Left ventricle myocardium inferior (tissue), 1 donor: ENCODE measurements around the gene PRDX6. TPM values are rescaled to one million over a fixed set of nuclear protein-coding genes. Genes with fewer than 3 reads are reported as not detected.

Source experiments
- DNase-seq: peaks from one replicate; pipeline ENCODE4 v3.0.0-alpha.2; 2020
- H3K27ac ChIP-seq: fragments of 200-600 bp; replicated peaks from 2 replicates; pipeline ENCODE4 v1.8.0; 2021
- H3K27me3 ChIP-seq: fragments of 200-600 bp; 2 replicates; pipeline ENCODE4 v1.8.0; 2021; ENCODE audit warnings: low read depth
- H3K36me3 ChIP-seq: fragments of 200-600 bp; 2 replicates; pipeline ENCODE4 v1.8.0; 2021
- H3K4me1 ChIP-seq: fragments of 200-600 bp; 2 replicates; pipeline ENCODE4 v1.8.0; 2021
- H3K4me3 ChIP-seq: fragments of 200-600 bp; 2 replicates; pipeline ENCODE4 v1.8.0; 2021; ENCODE audit warnings: mild to moderate bottlenecking, moderate library complexity
- H3K9me3 ChIP-seq: fragments of 200-600 bp; replicated peaks from 2 replicates; pipeline ENCODE4 v1.8.0; 2021
- intact Hi-C: fragments of 100-400 bp; cut with micrococcal nuclease; formaldehyde crosslinking; loops from one replicate; pipeline ENCODE4 v1.11.0; 2022
- total RNA-seq: library from RNA; stranded (reverse); fragmentation: NEBNext Ultra II Directional; extraction: Animal tissue kit (Norgen Biotek cat#: 25700); gene quantifications from one replicate; pipeline ENCODE4 v1.2.1, GENCODE V29; 2021
- TF ChIP-seq, protein P1 (sequence below): fragments of 200-600 bp; IDR thresholded peaks from 2 replicates; pipeline ENCODE4 v1.8.0; 2021; ENCODE audit warnings: antibody characterized with exemption, mild to moderate bottlenecking, borderline replicate concordance
- donor health status: DM: no; HTN: yes; CAD: no; lungs with severe emphysema.

The PRDX6 gene
- total RNA-seq, 1 donor from 2014 or later, result 363 TPM

DNA sequence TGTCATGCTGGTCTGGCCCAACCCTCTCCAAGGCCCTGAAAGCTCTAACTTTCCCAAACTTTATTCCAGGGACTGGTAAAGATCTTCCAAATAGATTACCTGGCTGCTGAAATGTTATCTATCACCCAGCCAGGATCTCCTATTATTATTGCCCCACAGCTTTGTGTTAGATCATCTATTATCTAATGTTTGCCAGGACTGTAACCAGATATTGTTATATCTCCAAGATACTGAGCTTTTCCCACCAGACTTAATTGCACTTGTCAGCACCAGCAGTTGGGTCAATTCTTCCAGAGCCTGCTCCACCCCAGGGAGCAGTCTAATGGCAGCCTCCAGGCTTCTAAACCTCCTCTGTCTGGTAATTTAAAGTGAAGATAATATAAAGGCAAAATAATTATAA is 59.1 kb downstream of the PRDX6 start:
- intact Hi-C loops, result no loop called here
- Histone ChIP-seq H3K4me3 (no peak overlapping the region), H3K27ac (no peak overlapping the region), H3K27me3 (no peaks in the 10 kb centered on the region), H3K4me1 (no peaks in the 10 kb centered on the region), H3K9me3 (peaks cover 7% of the 10 kb centered on the region), H3K36me3 (no peaks in the 10 kb centered on the region)
- no peak for DNase-seq
- TF ChIP-seq, protein P1, sequence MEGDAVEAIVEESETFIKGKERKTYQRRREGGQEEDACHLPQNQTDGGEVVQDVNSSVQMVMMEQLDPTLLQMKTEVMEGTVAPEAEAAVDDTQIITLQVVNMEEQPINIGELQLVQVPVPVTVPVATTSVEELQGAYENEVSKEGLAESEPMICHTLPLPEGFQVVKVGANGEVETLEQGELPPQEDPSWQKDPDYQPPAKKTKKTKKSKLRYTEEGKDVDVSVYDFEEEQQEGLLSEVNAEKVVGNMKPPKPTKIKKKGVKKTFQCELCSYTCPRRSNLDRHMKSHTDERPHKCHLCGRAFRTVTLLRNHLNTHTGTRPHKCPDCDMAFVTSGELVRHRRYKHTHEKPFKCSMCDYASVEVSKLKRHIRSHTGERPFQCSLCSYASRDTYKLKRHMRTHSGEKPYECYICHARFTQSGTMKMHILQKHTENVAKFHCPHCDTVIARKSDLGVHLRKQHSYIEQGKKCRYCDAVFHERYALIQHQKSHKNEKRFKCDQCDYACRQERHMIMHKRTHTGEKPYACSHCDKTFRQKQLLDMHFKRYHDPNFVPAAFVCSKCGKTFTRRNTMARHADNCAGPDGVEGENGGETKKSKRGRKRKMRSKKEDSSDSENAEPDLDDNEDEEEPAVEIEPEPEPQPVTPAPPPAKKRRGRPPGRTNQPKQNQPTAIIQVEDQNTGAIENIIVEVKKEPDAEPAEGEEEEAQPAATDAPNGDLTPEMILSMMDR, result no peak

Other genes with a start within 250 kb of the PRDX6 start
- not detected for gene SLC9C2, start 125.7 kb downstream of the PRDX6 start, total RNA-seq
- gene TEX50, start 158.0 kb downstream of the PRDX6 start, total RNA-seq, result not detected
- gene ANKRD45, start 192.5 kb downstream of the PRDX6 start, total RNA-seq, result 0.25 TPM
- gene KLHL20, start 237.6 kb downstream of the PRDX6 start, total RNA-seq, result 16.2 TPM